Activated CD4-positive, alpha-beta T cell treated with anti-CD3 and anti-CD28 coated beads for 24 hours (primary cell): ENCODE data around the gene NT5C1B.

Source experiments
- DNase-seq, 2 donors: peaks; one replicate each; pipeline ENCODE4 v3.0.0-alpha.2; 2020; ENCODE audit warnings: low read depth in 2 of 2

Gene NT5C1B

GRCh38 chr2:18599509-18600254 is 10.3 kb upstream of the NT5C1B start:
- no peak for DNase-seq

- no peak for DNase-seq
Measured at GRCh38 chr2:18598848-18599484, 9.6 kb upstream of the NT5C1B start.

GRCh38 chr2:18597618-18598017 is 8.2 kb upstream of the NT5C1B start:
- DNase-seq: no peak

GRCh38 chr2:18596993-18597392 is 7.6 kb upstream of the NT5C1B start:
- no peak for DNase-seq

GRCh38 chr2:18593496-18593895 is 4.1 kb upstream of the NT5C1B start:
- DNase-seq: no peak

GRCh38 chr2:18592372-18592771 is 3.0 kb upstream of the NT5C1B start:
- DNase-seq: no peak

GRCh38 chr2:18588802-18589201 is 567 bp downstream of the NT5C1B start:
- DNase-seq: no peak

GRCh38 chr2:18588049-18588448 is 1.3 kb downstream of the NT5C1B start:
- no peak for DNase-seq

GRCh38 chr2:18585526-18585925 is 3.8 kb downstream of the NT5C1B start:
- DNase-seq: no peak

- DNase-seq: no peak
Measured at GRCh38 chr2:18584608-18584954, 4.8 kb downstream of the NT5C1B start.

- DNase-seq: no peak
Measured at GRCh38 chr2:18583905-18584607, 5.3 kb downstream of the NT5C1B start.

GRCh38 chr2:18580606-18581005 is 8.8 kb downstream of the NT5C1B start:
- DNase-seq: no peak

GRCh38 chr2:18578033-18578432 is 11.3 kb downstream of the NT5C1B start:
- no peak for DNase-seq

- DNase-seq: no peak
Measured at GRCh38 chr2:18566145-18566769, 23.1 kb downstream of the NT5C1B start.

- no peak for DNase-seq
Measured at GRCh38 chr2:18560797-18561085, 28.6 kb downstream of the NT5C1B start.

- DNase-seq: peak; percentile 83
Measured at GRCh38 chr2:18560031-18560796, 29.2 kb downstream of the NT5C1B start, which contains the start of gene RDH14. Gene RDH14, minus strand, starts transcription at chr2:18560653. Its CDS starts 81 bp downstream, at chr2:18560572.

GRCh38 chr2:18559531-18560030 is 29.8 kb downstream of the NT5C1B start:
- DNase-seq: no peak

GRCh38 chr2:18558458-18558857 is 30.9 kb downstream of the NT5C1B start:
- DNase-seq: no peak

GRCh38 chr2:18557121-18557520 is 32.2 kb downstream of the NT5C1B start:
- DNase-seq: no peak

- DNase-seq: no peak
Measured at GRCh38 chr2:18552351-18553077, 36.9 kb downstream of the NT5C1B start.

- no peak for DNase-seq
Measured at GRCh38 chr2:18551623-18552022, 37.7 kb downstream of the NT5C1B start.
